Stimulated activated effector memory CD8-positive, alpha-beta T cell treated with anti-CD3 and anti-CD28 coated beads, Interleukin-12 subunit alpha, Interleukin-12 subunit beta, amount 100 ng/mL, for 72 hours (primary cell): ENCODE results near the gene DIAPH1.

ENCODE experiments used
- ATAC-seq: fragments of 150-1000 bp; cut with Tn5 transposase; 2 replicates; pipeline ENCODE4 v1.10.0; 2021
- DNase-seq, 2 donors: peaks; one replicate each; pipeline ENCODE4 v3.0.0; 2021 to 2022; ENCODE audit warnings: low spot score in 2 of 2
- H3K27ac Mint-ChIP-seq: one replicate; pipeline ENCODE4 v1.8.0; 2022; ENCODE audit warnings: mild to moderate bottlenecking, mixed read lengths
- H3K36me3 Mint-ChIP-seq: one replicate; pipeline ENCODE4 v1.8.0; 2022; ENCODE audit warnings: mild to moderate bottlenecking, mixed read lengths
- H3K4me1 Mint-ChIP-seq: one replicate; pipeline ENCODE4 v1.8.0; 2022; ENCODE audit warnings: mixed read lengths
- H3K4me3 Mint-ChIP-seq: one replicate; pipeline ENCODE4 v1.8.0; 2022; ENCODE audit warnings: mild to moderate bottlenecking, mixed read lengths
- H3K9me3 Mint-ChIP-seq: one replicate; pipeline ENCODE4 v1.8.0; 2022; ENCODE audit warnings: mixed read lengths

DIAPH1 gene

GRCh38 chr5:141506381-141507155, 112.2 kb downstream of the DIAPH1 start:
- Mint-ChIP-seq H3K4me3 (no peak overlapping the region), H3K27ac (peak overlapping the region; percentile 15), H3K4me1 (peaks cover 17% of the 10 kb centered on the region), H3K9me3 (no peaks in the 10 kb centered on the region), H3K36me3 (peaks cover 7% of the 10 kb centered on the region)
- no peak for DNase-seq
- no peak for ATAC-seq

GRCh38 chr5:141504216-141504615, 114.6 kb downstream of the DIAPH1 start:
- DNase-seq (no peak), ATAC-seq (no peak)
- no peak overlapping the region for H3K27ac Mint-ChIP-seq
- peaks cover 3% of the 10 kb centered on the region for H3K36me3 Mint-ChIP-seq
- no peaks in the 10 kb centered on the region for H3K9me3 Mint-ChIP-seq
- H3K4me3 Mint-ChIP-seq = no peak overlapping the region
- peaks cover 9% of the 10 kb centered on the region for H3K4me1 Mint-ChIP-seq

GRCh38 chr5:141503681-141504080, 115.1 kb downstream of the DIAPH1 start:
- H3K4me3 Mint-ChIP-seq = no peak overlapping the region
- H3K27ac Mint-ChIP-seq = no peak overlapping the region
- H3K36me3 Mint-ChIP-seq = no peaks in the 10 kb centered on the region
- H3K9me3 Mint-ChIP-seq = no peaks in the 10 kb centered on the region
- DNase-seq (no peak), ATAC-seq (no peak)
- peaks cover 5% of the 10 kb centered on the region for H3K4me1 Mint-ChIP-seq

- H3K9me3 Mint-ChIP-seq = no peaks in the 10 kb centered on the region
- no peaks in the 10 kb centered on the region for H3K36me3 Mint-ChIP-seq
- DNase-seq (no peak), ATAC-seq (no peak)
- H3K4me1 Mint-ChIP-seq = no peaks in the 10 kb centered on the region
- H3K27ac Mint-ChIP-seq = no peak overlapping the region
- no peak overlapping the region for H3K4me3 Mint-ChIP-seq
Measured at GRCh38 chr5:141501761-141502160, 117.0 kb downstream of the DIAPH1 start.

GRCh38 chr5:141496038-141496437, 122.8 kb downstream of the DIAPH1 start:
- Mint-ChIP-seq H3K4me3 (no peak overlapping the region), H3K4me1 (peaks cover 27% of the 10 kb centered on the region), H3K9me3 (no peaks in the 10 kb centered on the region), H3K27ac (no peak overlapping the region), H3K36me3 (no peaks in the 10 kb centered on the region)
- ATAC-seq (no peak), DNase-seq (no peak)

GRCh38 chr5:141495453-141495811, 123.4 kb downstream of the DIAPH1 start:
- H3K36me3 Mint-ChIP-seq = no peaks in the 10 kb centered on the region
- no peaks in the 10 kb centered on the region for H3K9me3 Mint-ChIP-seq
- peak overlapping the region; percentile 31 for H3K4me3 Mint-ChIP-seq
- no peak overlapping the region for H3K27ac Mint-ChIP-seq
- DNase-seq (no peak), ATAC-seq (no peak)
- H3K4me1 Mint-ChIP-seq = peaks cover 30% of the 10 kb centered on the region

- Mint-ChIP-seq H3K36me3 (no peaks in the 10 kb centered on the region), H3K4me1 (peaks cover 30% of the 10 kb centered on the region), H3K9me3 (no peaks in the 10 kb centered on the region), H3K27ac (no peak overlapping the region), H3K4me3 (peak overlapping the region; percentile 31)
- ATAC-seq = peak; percentile 46
- no peak for DNase-seq
Measured at GRCh38 chr5:141494761-141495452, 123.9 kb downstream of the DIAPH1 start.

- Mint-ChIP-seq H3K4me3 (no peak overlapping the region), H3K36me3 (no peaks in the 10 kb centered on the region), H3K4me1 (peaks cover 30% of the 10 kb centered on the region), H3K9me3 (no peaks in the 10 kb centered on the region), H3K27ac (no peak overlapping the region)
- no peak for ATAC-seq
- no peak for DNase-seq
Measured at GRCh38 chr5:141493500-141494422, 125.0 kb downstream of the DIAPH1 start.

GRCh38 chr5:141492168-141492885, 126.5 kb downstream of the DIAPH1 start:
- no peaks in the 10 kb centered on the region for H3K9me3 Mint-ChIP-seq
- H3K27ac Mint-ChIP-seq = no peak overlapping the region
- ATAC-seq (peak; percentile 38), DNase-seq (no peak)
- no peaks in the 10 kb centered on the region for H3K36me3 Mint-ChIP-seq
- peak overlapping the region; percentile 67 for H3K4me3 Mint-ChIP-seq
- peaks cover 30% of the 10 kb centered on the region for H3K4me1 Mint-ChIP-seq

- no peak for DNase-seq
- H3K9me3 Mint-ChIP-seq = no peaks in the 10 kb centered on the region
- no peak for ATAC-seq
- H3K27ac Mint-ChIP-seq = no peak overlapping the region
- H3K4me3 Mint-ChIP-seq = peak overlapping the region; percentile 67
- H3K4me1 Mint-ChIP-seq = peaks cover 31% of the 10 kb centered on the region
- no peaks in the 10 kb centered on the region for H3K36me3 Mint-ChIP-seq
Measured at GRCh38 chr5:141491323-141492167, 127.3 kb downstream of the DIAPH1 start.

- Mint-ChIP-seq H3K4me3 (no peak overlapping the region), H3K36me3 (no peaks in the 10 kb centered on the region), H3K27ac (no peak overlapping the region), H3K9me3 (no peaks in the 10 kb centered on the region), H3K4me1 (peaks cover 32% of the 10 kb centered on the region)
- DNase-seq = no peak
- no peak for ATAC-seq
Measured at GRCh38 chr5:141490771-141491170, 128.0 kb downstream of the DIAPH1 start.

GRCh38 chr5:141490271-141490670, 128.5 kb downstream of the DIAPH1 start:
- H3K9me3 Mint-ChIP-seq = no peaks in the 10 kb centered on the region
- no peaks in the 10 kb centered on the region for H3K36me3 Mint-ChIP-seq
- DNase-seq (no peak), ATAC-seq (no peak)
- H3K27ac Mint-ChIP-seq = no peak overlapping the region
- H3K4me3 Mint-ChIP-seq = no peak overlapping the region
- H3K4me1 Mint-ChIP-seq = peaks cover 29% of the 10 kb centered on the region

GRCh38 chr5:141489841-141490240, 129.0 kb downstream of the DIAPH1 start:
- Mint-ChIP-seq H3K4me1 (peaks cover 30% of the 10 kb centered on the region), H3K4me3 (no peak overlapping the region), H3K27ac (no peak overlapping the region), H3K9me3 (no peaks in the 10 kb centered on the region), H3K36me3 (no peaks in the 10 kb centered on the region)
- no peak for DNase-seq
- no peak for ATAC-seq
